ENCODE data around the gene PAX1.

PAX1 gene

DNA sequence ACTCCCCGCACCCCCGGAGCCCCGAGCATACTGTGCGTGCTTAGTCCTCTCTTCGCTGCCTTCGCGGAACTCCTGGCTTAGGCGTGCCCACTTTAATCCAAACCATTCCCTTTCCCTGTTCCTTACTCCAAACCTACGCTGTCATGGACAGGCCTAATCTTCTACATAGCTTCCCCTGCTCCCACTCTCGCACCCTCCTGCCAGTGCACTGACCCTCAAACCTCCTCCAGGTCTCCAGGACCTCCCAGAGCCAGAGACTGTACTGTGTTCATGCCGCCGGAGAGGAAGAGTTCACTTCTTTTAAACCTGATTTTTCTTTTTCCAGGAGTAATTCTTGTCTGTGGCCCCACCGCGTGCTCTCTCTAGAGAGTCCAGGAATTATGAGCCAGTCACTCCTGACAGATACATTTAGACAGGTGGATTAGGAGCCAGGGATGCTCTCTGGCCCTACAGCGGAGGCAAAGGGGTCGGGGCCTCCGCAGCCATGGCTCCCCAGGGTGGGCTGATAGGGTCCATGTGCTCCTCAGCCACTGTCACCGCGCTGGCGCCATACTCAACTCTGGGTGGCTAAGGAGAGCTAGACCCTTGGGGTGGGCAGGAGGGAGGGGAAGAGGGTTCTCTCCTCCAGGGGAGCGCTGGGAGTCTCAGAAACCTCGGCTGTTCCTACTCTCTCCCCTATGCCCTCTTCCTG is 1.6 kb upstream of the PAX1 start:
- no peak for DNase-seq (ENCODE audit: low spot score)

DNA sequence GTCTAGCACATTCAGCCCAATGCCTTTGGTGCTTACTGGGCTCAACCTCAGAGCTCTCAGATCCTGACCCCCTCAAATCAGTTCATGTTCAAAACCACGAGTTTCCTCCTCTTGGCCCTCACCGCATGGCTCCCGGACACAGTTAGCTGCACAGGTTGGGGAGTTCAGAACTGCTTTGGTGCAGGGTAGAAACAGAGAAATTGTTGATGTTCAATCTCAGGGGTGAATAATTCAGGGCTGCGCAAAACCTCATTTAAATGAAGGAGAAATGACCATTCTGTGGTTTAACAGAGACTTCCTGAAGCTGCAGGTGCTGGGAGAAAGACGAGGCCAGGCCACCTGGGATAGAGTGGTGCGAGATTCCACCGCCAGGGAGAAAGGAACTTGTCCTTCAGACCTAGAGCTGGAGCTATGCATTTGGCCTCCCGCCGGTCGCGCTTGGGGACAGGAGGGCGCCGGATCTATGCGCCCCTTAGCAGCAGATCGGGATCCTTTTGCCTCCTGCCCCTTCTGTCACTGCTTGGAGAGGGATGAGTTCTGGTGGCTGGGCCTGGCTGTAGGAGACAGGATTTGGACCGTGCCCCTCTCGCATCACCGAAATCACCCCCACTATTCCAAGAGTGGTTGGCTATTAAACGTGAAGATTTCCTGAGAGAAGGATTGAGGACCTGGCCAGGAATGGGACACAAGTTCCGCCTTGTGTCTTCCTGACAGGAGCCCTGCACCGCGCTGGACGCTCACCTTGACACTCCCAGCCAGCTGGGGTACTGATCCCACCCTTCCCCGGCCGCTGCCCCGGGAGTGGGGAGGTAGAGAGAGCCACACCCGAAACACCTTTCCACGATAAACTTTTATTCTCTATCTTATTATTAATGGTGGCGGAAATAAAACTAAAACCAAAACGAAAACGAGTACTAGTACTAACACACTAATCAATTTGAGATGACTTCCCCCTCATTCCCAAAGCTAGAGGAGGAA is 767 bp upstream of the PAX1 start:
- no peak for DNase-seq (ENCODE audit: low spot score)

DNA sequence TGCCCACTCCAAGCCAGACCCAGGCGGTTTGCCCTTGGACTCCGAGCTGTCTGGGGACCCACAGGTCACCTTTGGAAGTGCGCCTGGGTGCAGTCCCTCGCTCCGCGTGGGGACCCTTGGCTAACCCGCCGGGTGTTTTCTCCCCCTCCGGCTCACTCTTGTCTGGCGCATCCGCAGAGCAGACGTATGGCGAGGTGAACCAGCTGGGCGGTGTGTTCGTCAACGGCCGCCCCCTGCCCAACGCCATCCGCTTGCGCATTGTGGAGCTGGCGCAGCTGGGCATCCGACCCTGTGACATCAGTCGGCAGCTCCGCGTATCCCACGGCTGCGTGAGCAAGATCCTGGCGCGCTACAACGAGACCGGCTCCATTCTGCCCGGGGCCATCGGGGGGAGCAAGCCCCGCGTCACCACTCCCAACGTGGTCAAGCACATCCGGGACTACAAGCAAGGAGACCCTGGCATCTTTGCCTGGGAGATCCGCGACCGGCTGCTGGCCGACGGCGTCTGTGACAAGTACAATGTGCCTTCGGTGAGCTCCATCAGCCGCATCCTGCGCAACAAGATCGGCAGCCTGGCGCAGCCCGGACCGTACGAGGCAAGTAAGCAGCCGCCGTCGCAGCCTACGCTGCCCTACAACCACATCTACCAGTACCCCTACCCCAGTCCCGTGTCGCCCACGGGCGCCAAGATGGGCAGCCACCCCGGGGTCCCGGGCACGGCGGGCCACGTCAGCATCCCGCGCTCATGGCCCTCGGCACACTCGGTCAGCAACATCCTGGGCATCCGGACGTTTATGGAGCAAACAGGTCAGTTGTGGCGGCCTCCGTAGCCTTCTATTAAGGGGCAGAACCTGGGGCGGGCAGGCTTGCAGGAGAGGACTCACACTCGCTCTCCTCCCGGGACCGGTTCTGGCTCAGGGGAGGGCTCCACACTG is 1.1 kb downstream of the PAX1 start:
- no peak for DNase-seq (ENCODE audit: low spot score)

DNA sequence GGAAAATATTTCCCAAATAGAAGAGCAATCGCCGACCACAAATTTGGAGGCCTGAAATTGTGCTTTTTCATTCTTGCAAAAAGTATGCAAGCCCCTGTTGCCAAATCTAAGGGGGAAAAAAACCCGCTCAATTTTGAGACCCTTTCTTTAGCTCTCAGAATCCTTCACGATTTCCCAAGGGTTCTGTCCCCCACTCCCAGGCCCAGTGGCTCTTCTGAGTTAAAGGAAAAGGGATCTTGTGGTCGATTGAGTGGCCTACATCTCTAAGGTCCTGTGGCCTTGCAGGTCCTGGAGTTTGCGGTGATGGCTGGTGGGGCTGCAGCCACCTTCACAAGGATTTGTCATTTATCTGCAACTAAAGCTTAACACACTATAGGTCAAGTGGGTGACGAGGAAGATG is 1.8 kb downstream of the PAX1 start:
- DNase-seq (ENCODE audit: low spot score), result no peak

DNA sequence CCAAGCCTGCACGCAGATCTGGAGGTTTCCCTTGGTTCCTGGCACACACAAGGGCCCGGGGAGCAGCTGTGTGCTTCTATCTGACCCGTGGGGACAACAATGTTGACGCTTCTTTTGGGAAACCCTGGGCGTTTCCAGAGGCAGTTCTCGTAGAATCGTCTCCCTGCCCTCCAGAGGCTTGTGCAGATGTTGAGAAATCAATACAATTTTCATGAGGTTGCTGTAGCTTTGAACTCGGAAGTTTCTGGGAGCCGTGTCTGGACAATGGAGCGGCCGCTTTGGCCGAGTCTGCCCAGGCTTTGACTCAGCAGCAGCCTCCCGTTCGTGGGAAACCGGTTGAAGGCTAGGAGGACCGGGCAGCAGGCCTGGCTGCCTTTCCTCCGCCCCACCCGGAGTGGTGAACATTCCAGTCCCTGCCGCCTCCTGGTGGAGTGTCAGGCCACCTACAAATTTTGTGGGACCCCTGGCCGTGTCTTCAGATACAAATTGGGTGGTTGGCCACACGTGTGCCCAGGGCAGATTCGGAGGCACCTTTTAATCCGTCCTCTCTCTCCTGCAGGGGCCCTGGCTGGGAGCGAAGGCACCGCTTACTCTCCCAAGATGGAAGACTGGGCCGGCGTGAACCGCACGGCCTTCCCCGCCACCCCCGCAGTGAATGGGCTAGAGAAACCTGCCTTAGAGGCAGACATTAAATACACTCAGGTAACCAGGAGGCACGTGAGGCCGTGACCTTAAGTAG is 2.7 kb downstream of the PAX1 start:
- no peak for DNase-seq (ENCODE audit: low spot score)

DNA sequence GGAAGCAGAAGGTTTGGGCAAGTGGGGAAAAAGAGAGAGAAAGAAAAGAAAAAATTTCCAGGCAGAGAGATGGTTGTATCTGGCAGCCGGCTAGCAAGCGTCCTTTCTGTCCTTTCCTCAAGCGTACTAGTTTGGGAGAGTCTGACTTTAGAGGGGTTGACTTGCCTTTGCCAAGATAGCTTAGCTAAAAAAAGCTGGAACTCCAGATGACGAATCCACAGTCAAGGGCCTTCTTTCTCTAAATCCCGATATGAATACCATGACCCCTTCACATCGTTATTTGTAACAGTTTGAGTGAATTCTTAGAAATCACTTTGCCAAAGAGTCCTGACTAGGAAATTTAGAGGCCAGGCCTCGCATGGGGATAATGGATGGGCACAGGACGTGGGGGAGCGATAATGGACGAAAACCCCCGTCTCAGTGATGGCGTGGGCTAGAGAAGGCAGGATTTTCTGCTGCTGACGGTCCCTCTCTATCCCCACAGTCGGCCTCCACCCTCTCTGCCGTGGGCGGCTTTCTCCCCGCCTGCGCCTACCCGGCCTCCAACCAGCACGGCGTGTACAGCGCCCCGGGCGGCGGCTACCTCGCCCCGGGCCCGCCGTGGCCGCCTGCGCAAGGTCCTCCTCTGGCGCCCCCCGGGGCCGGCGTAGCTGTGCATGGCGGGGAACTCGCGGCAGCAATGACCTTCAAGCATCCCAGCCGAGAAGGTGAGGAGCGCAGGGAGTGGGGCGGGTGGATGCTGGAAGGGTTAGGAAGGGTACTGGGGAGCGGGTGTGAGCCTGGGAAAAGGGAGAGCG is 3.5 kb downstream of the PAX1 start:
- no peak for DNase-seq (ENCODE audit: low spot score)

DNA sequence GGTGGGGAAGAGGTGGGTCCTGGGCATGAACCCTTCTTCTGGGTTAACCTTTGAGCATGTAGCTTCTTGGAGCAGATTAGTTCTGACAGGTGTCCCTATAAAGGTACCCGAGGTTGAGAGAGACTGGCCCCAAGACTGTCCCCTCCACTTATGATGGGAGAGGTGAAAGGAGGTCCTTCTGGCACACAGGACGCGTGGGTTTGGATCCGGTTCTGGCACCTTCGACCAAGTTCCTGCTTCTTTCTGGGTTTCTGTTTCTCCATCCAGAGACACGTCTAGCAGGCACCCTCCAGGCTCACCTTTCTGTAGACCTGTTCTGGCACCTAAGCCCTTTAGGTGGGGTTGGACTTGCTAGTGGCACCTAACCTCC is 4.1 kb downstream of the PAX1 start:
- no peak for DNase-seq (ENCODE audit: low spot score)

DNA sequence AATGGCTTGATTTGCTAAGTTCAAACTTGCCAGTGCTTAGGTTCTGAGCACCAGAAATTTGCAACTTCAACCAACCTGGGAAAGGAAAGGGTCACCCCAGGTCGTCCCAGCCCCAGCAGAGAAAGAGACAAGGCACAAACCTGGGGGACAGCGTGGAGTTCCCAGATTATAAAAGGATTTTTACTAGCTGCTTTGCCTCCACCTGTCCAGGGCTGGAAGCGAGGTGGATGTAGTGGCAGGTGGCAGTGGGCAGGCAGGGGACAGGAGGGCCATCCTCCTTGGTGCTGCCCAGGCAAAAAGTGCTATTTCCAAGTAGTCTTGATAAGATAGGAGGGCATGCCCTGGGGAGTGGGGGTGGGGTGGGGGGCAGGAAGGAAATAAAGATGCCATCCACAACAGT is 4.9 kb downstream of the PAX1 start:
- DNase-seq (ENCODE audit: low spot score), result no peak

DNA sequence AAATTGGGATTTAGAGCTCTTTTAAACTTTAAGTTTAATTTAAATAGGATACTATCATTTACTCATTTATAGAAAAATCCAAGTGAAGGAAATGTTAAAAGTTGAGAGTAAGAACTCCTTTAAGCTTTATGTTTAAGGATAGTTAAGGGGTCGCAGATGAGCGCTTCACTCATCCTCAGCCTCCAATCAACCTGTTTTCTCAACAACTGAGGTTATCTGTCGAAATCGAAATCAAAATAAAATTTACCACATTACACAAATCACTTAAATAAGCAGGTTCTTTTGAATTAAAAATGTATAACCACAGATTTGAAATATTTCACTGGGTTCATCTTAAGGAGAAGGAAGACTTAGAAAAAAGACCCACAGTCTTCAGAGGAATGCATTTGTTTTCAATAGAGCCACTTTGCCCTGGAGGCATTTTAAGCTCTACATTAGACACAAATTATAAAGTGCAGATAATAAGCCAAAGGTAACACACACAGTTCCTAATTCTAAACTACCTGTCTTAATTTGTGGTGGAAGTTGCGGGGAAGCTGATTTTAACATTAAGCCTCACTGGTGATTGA is 5.5 kb downstream of the PAX1 start:
- DNase-seq (ENCODE audit: low spot score), result no peak

DNA sequence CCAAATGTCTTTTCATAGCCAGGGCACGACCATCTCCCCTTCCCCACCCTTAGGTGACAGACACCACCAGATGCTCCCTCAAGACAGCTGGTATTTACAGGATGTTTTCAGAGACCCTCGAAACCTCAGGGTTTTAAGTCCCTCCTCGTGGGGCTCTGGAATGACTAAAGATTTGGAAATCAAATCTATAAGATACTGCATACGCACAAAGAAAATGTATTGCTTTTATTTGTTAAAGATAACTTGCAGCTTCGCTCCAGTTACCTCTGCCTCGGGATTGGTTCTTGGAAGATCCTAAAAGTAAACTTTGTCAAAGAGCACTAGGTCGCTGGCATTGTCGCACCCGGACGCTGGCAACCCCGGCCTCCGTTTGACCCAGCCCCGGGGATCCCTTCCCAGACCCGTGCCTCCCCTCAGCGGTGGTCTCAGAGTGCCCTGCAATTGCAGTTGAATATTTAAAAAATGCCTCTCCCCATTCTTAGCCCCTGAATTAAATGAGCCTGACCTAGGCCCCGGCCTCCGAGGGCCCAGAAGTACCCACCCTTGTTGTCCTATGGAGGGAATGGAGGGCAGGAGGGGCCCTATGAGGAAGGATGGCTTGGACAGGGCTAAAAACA is 7.1 kb downstream of the PAX1 start:
- no peak for DNase-seq (ENCODE audit: low spot score)

DNA sequence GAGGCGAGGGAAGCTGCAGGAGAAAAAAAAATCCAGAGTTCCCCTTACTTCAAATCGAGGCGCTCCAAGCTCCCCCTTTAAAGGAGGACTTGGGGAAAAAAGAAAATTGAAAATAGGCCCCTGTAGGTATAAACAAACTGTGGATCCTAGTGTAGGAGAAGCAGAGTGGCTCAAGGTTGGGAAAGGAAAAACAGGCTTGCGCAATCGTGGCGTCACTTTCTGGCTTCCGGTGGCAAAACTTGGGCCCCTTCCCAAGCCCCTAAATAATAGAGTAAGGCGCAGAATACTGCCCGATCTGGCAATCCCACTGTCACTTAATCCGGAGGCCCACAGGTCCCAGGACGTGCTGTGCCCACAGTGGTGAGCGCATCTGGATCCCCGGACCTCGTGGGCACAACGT is 8.0 kb downstream of the PAX1 start:
- no peak for DNase-seq (ENCODE audit: low spot score)

DNA sequence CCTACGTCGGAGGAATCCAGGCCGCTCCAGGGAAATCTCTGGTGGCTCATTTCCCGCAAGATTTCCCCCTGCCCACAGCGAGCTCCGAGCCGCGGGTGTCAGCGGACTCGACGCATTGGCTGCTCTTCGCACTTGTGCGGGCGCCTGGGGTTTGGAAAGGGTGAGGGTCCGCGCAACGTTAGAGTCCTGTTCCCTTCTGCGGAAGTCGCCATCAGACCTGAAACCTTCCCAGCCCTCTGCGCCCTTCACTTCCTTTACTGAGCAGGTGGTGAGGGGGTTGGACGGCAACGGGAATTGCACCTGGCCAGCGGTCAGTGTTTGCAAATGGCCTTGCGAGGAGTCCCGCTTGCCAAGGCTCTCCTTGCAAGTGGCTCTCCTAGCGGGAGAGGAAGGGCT is 8.4 kb downstream of the PAX1 start:
- no peak for DNase-seq (ENCODE audit: low spot score)

DNA sequence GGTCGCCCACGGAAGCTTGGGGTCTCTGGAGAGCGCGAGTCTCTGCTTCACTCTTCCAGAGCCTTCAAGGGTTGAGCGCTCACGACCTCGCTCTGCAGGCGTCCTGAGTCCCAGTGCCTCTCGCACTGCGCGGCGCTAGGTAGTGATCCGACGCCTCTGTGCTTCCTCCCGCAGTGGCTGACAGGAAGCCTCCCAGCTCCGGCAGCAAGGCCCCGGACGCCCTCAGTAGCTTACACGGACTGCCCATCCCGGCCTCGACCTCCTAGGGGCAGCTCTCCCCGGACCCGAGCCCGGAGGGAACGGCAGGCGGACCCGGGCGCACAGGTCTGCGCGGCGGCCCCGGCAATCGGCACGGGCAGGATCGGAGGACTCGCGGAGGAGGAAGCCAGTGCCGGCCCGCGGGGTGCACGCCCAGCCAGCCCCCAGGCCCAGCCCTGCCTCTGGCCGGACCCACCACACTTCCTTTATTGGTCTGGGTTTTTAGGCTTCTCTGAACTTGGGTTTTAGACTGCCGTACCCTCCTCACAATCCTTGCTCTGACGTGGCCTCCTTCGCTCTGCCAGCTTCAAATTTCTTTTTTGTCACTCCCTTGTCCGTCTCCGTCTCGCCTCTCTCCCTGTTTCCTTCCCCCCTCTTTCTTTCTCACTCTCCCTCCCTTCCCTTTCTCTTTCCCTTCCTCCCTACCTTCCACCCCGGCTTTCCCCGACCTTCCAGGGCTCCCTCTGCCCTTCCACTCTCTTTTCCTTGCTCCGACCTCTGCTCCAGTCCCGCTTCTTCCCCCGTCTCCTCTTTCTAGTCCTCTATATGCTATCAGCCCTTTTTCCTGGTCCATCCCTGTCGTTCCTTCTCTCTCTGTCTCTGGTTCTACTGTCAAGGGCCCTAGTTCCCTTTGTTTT is 9.1 kb downstream of the PAX1 start:
- no peak for DNase-seq (ENCODE audit: low spot score)

DNA sequence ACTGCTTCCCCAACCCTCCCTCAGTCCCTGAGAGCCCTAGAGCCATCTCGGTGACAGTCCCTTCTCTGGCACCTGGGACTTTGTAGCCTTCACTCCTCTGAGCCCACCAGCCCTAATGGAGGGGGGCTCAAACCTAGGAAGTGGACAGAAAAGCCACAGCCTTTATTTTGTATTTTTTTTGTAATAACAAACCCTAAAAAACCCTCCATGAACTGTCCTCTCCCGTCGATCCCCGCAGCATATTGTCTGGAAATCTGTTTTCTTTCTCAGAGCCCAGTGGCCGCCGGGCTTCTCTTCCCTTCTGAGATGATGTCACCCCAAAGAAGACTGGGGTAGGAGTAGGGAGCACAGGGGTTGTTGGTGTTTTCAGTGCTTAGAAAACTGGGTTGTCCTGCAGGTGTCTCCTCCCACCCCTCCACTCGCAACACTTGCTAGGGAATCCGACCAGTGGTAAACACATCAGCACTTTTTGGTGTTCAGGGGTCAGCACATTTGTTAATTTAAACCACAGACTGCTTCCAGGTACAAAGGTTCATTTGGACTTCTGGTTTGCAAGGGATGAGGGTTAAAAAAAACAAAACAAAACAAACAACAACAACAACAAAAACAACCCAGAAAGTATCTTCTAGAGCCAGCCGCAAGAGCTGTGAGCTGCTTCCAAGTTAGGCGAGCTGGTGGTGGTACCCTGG is 9.9 kb downstream of the PAX1 start:
- no peak for DNase-seq (ENCODE audit: low spot score)

DNA sequence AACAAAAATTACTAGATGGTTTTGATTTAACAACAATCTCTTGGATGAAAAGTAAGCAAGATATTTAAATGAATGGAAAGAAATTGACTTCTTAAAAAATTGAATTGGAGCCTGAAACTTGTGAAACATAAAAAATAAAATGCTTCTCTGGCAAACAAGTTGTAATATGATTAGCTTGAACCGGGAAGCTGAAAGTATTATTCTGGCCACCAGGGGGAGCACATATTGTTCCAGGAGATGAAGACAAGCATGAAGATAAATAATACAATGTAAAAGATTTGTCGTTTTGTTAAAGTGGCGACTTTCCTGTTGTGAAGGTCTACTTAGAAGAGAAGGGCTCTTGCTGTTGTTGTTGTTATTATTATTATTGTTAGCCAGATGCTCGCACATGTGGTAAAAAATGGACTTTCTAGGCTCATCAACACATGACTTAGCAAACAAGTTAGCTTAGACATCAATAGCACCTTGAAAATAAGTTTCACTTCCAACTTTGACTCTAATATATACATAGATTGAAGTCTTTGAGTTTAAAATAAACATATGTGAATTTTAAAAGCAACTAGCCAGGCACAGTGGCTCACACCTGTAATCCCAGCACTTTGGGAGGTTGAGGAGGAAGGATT is 14.2 kb downstream of the PAX1 start:
- DNase-seq (ENCODE audit: low spot score), result no peak

DNA sequence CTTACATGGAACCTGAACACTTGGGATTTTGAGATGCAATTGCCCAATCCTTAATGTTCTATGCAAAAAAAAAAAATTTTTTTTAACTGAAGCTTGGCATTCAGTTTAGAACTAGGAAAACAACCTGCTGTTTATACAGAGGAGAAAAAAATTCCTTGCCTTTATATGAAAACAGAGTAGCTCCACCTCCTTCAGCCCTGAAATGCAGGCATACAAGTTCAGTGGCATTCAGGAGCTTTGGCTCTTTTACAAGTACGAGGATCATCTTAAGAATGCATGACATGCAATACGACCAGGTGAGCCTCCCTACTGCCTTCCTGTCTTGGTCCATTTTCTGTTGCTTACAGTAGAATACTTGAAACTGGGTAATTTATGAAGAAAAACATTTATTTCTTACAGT is 20.4 kb downstream of the PAX1 start:
- no peak for DNase-seq (ENCODE audit: low spot score)

DNA sequence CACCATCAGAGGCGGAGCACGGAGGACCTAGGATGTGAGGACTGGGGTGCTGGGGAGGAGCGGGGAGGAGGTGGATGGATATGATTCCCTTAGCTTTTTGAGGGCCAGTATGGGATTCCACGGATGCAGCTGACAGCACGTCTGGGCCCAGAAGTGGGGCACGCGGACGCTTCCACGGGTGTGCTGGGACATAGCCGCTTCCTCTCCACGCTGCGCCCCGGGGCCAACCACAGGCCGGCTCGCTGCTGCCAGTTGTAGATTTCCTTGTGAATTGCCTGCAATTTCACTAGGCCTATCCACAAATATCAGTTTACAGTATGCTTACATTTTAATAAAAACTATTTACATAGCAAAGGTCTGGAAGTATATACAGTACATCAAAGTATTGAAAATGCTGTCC is 23.9 kb downstream of the PAX1 start:
- no peak for DNase-seq (ENCODE audit: low spot score)

DNA sequence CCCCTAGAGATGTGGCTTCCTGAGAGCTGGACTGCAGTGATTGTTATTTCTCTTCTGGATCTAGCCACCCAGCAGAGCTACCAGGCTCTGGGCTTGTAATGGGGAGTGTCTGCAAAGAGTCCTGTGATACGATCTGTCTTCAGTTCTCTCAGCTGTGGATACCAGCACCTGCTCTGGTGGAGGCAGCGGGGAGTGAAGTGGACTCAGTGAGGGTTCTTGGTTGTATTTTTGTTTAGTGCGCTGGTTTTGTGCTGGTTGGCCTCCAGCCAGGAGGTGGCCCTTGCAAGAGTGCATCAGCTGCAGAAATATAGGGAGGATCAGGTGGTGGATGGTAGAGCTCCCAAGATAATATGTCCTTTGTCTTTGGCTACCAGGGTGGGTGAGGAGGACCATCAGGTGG is 33.7 kb downstream of the PAX1 start:
- no peak for DNase-seq (ENCODE audit: low spot score)

Measured in ecto neural progenitor cell (in vitro differentiated cells).